A549 (cell line): ENCODE measurements around the gene FLRT3. TPM values are rescaled to one million over a fixed set of nuclear protein-coding genes. Genes with fewer than 3 reads are reported as not detected.
A peak's percentile ranks its signal among the peaks of the same experiment; 100 is the strongest.

Experiments
- ATAC-seq, 2 experiments: fragments of 200-7000 bp in 1 of 2; fragments of >200 bp in 1 of 2; cut with Nextera tagmentation in 1 of 2; cut with Tn5 transposase in 1 of 2; 3 replicates each; pipeline versions ENCODE4 v1.8.0 to v1.9.1; 2018 to 2020; ENCODE audit warnings: mild to moderate bottlenecking in 1 of 2, moderate library complexity in 1 of 2
- CTCF ChIA-PET: fragments of 300-600 bp; sonication (Branson Sonifier 250); formaldehyde crosslinking; extraction: SDS; loops from one replicate; lab custom pipeline; 2021; ENCODE audit warnings: antibody characterized with exemption, inconsistent platforms; lab: Yijun Ruan, JAX
- POLR2A ChIA-PET: fragments of 350-600 bp; formaldehyde crosslinking; extraction: SDS; loops from one replicate; lab custom pipeline; 2021; ENCODE audit warnings: antibody characterized with exemption, inconsistent platforms; lab: Yijun Ruan, JAX
- DNase-seq, 2 experiments: peaks; one replicate each; pipeline versions ENCODE4 v3.0.0 to v3.0.0-alpha.2; 2011 to 2016; ENCODE audit warnings: low read depth in 1 of 2, low spot score in 1 of 2
- FAIRE-seq: peaks from 2 replicates; lab custom pipeline; 2011; peaks lifted over from hg19 to GRCh38; lab: Jason Lieb, UNC
- H3K27ac ChIP-seq, 2 experiments: fragments of >200 bp; sonication (Bioruptor Twin); formaldehyde crosslinking; 3 replicates each; pipeline ENCODE4 v1.5.1; 2016 to 2017
- H3K4me1 ChIP-seq: fragments of >200 bp; sonication (Bioruptor Twin); formaldehyde crosslinking; 3 replicates; pipeline ENCODE4 v1.6.1; 2016
- H3K4me2 ChIP-seq: fragments of >200 bp; sonication (Bioruptor Twin); formaldehyde crosslinking; 3 replicates; pipeline ENCODE4 v1.6.1; 2016
- H3K4me3 ChIP-seq: fragments of >200 bp; sonication (Bioruptor Twin); formaldehyde crosslinking; 3 replicates; pipeline ENCODE4 v1.5.1; 2016
- H3K9me3 ChIP-seq: fragments of >200 bp; sonication (Bioruptor Twin); formaldehyde crosslinking; 3 replicates; pipeline ENCODE4 v1.6.1; 2016
- EHMT2 ChIP-seq: fragments of 200-600 bp; sonication (generic); IDR thresholded peaks from 2 replicates; pipeline ENCODE4 v1.6.1; 2016; ENCODE audit warnings: antibody characterized with exemption, low read depth, mild to moderate bottlenecking, moderate library complexity
- ESRRA ChIP-seq: fragments of 150-350 bp; IDR thresholded peaks from 2 replicates; pipeline ENCODE4 v1.6.1; 2014; ENCODE audit warnings: mild to moderate bottlenecking, low read length, borderline replicate concordance
- FOSB ChIP-seq: fragments of 250-450 bp; sonication (Bioruptor Pico); IDR thresholded peaks from 2 replicates; pipeline ENCODE4 v1.5.0; 2020; ENCODE audit warnings: mild to moderate bottlenecking, moderate library complexity
- HMGXB4 ChIP-seq: fragments of 250-450 bp; sonication (Bioruptor Pico); IDR thresholded peaks from 2 replicates; pipeline ENCODE4 v1.5.0; 2021; ENCODE audit warnings: mild to moderate bottlenecking, moderate library complexity, borderline replicate concordance
- HOXA7 ChIP-seq: fragments of 250-450 bp; sonication (Bioruptor Pico); IDR thresholded peaks from 2 replicates; pipeline ENCODE4 v1.5.0; 2020; ENCODE audit warnings: mild to moderate bottlenecking, moderate library complexity
- HOXB5 ChIP-seq: fragments of 250-450 bp; sonication (Bioruptor Pico); IDR thresholded peaks from 2 replicates; pipeline ENCODE4 v1.5.0; 2020; ENCODE audit warnings: mild to moderate bottlenecking, moderate library complexity
- KDM1A ChIP-seq: fragments of 200-600 bp; sonication (generic); IDR thresholded peaks from 2 replicates; pipeline ENCODE4 v1.6.1; 2016; ENCODE audit warnings: low read depth, mild to moderate bottlenecking
- KDM5A ChIP-seq: fragments of 200-600 bp; sonication (generic); IDR thresholded peaks from 2 replicates; pipeline ENCODE4 v1.6.1; 2016; ENCODE audit warnings: antibody characterized with exemption, mild to moderate bottlenecking
- MAZ ChIP-seq: fragments of 150-350 bp; IDR thresholded peaks from 2 replicates; pipeline ENCODE4 v1.6.1; 2014; ENCODE audit warnings: antibody characterized with exemption, low read depth, low read length, borderline replicate concordance
- RAD21 ChIP-seq, 2 experiments: fragments of >200 bp in 1 of 2; sonication (Bioruptor Twin) in 1 of 2; formaldehyde crosslinking in 1 of 2; IDR thresholded peaks in 1 of 2; conservative IDR thresholded peaks in 1 of 2; 2 replicates in 1 of 2; 3 replicates in 1 of 2; pipeline ENCODE4 v1.6.1; 2012 to 2018; ENCODE audit warnings: inconsistent platforms in 1 of 2
- RCOR1 ChIP-seq: fragments of 150-350 bp; IDR thresholded peaks from 2 replicates; pipeline ENCODE4 v1.6.1; 2014; ENCODE audit warnings: antibody characterized with exemption, low read length, low read depth
- RNF2 ChIP-seq: fragments of 200-600 bp; sonication (generic); IDR thresholded peaks from 2 replicates; pipeline ENCODE4 v1.6.1; 2016; ENCODE audit warnings: low read depth, mild to moderate bottlenecking, antibody characterized with exemption, moderate library complexity, borderline replicate concordance
- ZSCAN20 ChIP-seq: fragments of 250-450 bp; sonication (Bioruptor Pico); IDR thresholded peaks from 2 replicates; pipeline ENCODE4 v1.8.0; 2022; ENCODE audit warnings: mild to moderate bottlenecking, moderate library complexity
- WGBS: methylation state at CpG from one replicate; pipeline ENCODE4 v1.1.6; 2017; ENCODE audit errors: missing lambda C conversion rate; 5-methylcytosine and 5-hydroxymethylcytosine counted together
- polyA plus RNA-seq, 4 experiments: library from polyadenylated mRNA; depleted of rRNA in 3 of 4; stranded (reverse); fragments of >200 nt; fragmentation: RNase III in 1 of 4; extraction: RNeasy Plus Mini Kit Qiagen cat#74134 plus additional on column Dnase treatment in 1 of 4; gene quantifications; 2 replicates in 3 of 4; 3 replicates in 1 of 4; pipeline ENCODE4 v1.2.3, GENCODE V29; 2011 to 2017
- TF ChIP-seq, protein P1 (sequence below): fragments of 200-600 bp; sonication (generic); IDR thresholded peaks from 2 replicates; pipeline ENCODE4 v1.6.1; 2016; ENCODE audit warnings: antibody characterized with exemption, mild to moderate bottlenecking, moderate library complexity
- TF ChIP-seq, protein P2 (sequence below): fragments of 450-650 bp; IDR thresholded peaks from 2 replicates; pipeline ENCODE4 v1.6.1; 2014; ENCODE audit warnings: antibody characterized with exemption
- TF ChIP-seq, protein P3 (sequence below): fragments of 150-350 bp; IDR thresholded peaks from 2 replicates; pipeline ENCODE4 v1.6.1; 2014; ENCODE audit warnings: low read depth, mild to moderate bottlenecking, low read length

FLRT3 gene
- polyA plus RNA-seq, 2 of the 4 experiments (the other 2 are of a cell fraction), result 3.4 to 28.7 TPM

DNA sequence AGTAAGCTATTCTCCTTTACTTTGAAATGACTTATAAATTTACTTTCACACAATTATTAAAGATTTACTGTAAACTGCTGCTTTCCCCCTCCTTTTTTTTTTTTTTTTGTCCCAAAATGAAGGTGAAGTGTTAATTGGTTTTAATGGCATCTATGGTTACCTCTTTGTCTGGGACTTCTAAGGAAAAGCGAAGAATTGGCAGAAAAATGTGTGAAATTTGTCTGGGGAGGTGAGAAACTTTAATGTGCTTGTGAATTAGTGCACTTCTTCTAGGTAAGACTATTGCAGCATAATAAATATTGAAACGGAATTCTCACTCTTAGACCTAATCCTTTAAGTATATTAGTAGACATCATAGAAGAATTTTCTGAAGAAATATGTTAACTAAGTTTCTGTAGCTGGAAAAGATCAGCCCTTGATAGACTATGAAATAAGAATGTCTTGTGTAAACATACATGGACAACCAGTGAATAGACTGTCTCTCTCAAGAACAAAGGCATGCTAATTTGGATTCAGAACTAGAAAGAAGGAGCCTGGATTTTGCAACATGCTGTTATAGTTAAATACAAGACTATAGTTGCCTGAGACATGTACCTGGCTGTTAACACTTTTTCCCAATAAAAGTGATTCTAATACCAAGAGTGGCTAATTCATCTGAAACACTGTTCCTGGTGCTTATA, 23.9 kb downstream of the FLRT3 start (continued):
- TF ChIP-seq, protein P1, sequence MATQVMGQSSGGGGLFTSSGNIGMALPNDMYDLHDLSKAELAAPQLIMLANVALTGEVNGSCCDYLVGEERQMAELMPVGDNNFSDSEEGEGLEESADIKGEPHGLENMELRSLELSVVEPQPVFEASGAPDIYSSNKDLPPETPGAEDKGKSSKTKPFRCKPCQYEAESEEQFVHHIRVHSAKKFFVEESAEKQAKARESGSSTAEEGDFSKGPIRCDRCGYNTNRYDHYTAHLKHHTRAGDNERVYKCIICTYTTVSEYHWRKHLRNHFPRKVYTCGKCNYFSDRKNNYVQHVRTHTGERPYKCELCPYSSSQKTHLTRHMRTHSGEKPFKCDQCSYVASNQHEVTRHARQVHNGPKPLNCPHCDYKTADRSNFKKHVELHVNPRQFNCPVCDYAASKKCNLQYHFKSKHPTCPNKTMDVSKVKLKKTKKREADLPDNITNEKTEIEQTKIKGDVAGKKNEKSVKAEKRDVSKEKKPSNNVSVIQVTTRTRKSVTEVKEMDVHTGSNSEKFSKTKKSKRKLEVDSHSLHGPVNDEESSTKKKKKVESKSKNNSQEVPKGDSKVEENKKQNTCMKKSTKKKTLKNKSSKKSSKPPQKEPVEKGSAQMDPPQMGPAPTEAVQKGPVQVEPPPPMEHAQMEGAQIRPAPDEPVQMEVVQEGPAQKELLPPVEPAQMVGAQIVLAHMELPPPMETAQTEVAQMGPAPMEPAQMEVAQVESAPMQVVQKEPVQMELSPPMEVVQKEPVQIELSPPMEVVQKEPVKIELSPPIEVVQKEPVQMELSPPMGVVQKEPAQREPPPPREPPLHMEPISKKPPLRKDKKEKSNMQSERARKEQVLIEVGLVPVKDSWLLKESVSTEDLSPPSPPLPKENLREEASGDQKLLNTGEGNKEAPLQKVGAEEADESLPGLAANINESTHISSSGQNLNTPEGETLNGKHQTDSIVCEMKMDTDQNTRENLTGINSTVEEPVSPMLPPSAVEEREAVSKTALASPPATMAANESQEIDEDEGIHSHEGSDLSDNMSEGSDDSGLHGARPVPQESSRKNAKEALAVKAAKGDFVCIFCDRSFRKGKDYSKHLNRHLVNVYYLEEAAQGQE, result no peak
- TF ChIP-seq HMGXB4 (CRISPR knock-in tag) (no peak), ESRRA (no peak)
- TF ChIP-seq, all 56 proteins: peak for 0

GRCh38 chr20:14312001-14312400, 25.4 kb downstream of the FLRT3 start:
- Histone ChIP-seq H3K4me3 (no peak overlapping the region), H3K4me2 (no peak overlapping the region), H3K9me3 (no peaks in the 10 kb centered on the region), H3K27ac (no peak overlapping the region), H3K4me1 (no peaks in the 10 kb centered on the region)
- DNase-seq, result no peak
- CTCF ChIA-PET, result interaction anchor here (0.6 kb wide), 1 partner anchor 507 kb away, joined by 5 read pairs; no protein-coding TSS in a partner anchor
- no peak for FAIRE-seq
- POLR2A ChIA-PET, result no interaction called here
- ATAC-seq, result no peak
- 93% methylated on average over 2 of the region's 2 CpGs for WGBS
- TF ChIP-seq KDM5A (no peak), KDM1A (no peak), EHMT2 (no peak), ZSCAN20 (CRISPR knock-in tag) (no peak), MAZ (no peak), FOSB (CRISPR knock-in tag) (no peak), RNF2 (no peak), HOXB5 (no peak), RAD21 (conservative IDR thresholded peaks at IDR 0.05 in 1 of 2, IDR thresholded peaks at IDR 0.05 in 1 of 2) (no peak)
- TF ChIP-seq, protein P2, sequence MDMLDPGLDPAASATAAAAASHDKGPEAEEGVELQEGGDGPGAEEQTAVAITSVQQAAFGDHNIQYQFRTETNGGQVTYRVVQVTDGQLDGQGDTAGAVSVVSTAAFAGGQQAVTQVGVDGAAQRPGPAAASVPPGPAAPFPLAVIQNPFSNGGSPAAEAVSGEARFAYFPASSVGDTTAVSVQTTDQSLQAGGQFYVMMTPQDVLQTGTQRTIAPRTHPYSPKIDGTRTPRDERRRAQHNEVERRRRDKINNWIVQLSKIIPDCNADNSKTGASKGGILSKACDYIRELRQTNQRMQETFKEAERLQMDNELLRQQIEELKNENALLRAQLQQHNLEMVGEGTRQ, result no peak

DNA sequence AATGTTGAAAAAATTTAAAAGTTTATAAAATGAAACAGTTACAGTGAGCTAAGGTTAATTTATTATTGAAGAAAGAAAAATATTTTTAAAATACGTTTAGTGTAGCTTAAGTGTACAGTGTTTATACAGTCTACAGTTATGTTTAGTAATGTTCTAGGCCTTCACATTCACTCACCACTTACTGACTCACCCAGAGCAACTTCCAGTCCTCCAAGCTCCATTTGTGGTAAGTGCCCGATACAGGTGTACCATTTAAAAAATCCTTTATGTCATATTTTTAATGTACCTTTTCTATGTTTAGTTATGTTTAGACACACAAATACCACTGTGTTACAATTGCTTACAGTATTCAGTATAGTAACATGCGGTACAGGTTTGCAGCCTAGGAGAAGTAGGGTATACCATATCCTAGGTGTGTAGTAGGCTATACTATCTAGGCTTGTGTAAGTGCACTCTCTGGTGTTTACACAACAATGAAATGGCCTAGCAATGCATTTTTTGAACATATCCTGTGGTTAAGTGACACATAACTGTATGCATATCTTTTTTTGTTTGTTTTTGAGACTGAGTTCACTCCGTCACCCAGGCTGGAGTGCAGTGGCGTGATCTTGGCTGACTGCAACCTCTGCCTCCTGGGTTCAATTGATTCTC, 26.3 kb downstream of the FLRT3 start:
- WGBS, result 84% methylated on average over 5 of the region's 5 CpGs
- Histone ChIP-seq H3K27ac (no peak overlapping the region), H3K4me1 (no peaks in the 10 kb centered on the region), H3K4me3 (no peak overlapping the region), H3K9me3 (no peaks in the 10 kb centered on the region), H3K4me2 (no peak overlapping the region)
- ChIA-PET POLR2A (no interaction called here), CTCF (interaction anchor here (0.6 kb wide), 1 partner anchor 1341 kb away, joined by 5 read pairs; no protein-coding TSS in a partner anchor)
- DNase-seq (no peak), FAIRE-seq (peak; percentile 84), ATAC-seq (no peak)
- TF ChIP-seq HOXA7 (CRISPR knock-in tag), result no peak
- TF ChIP-seq RCOR1, result no peak
- TF ChIP-seq, protein P3, sequence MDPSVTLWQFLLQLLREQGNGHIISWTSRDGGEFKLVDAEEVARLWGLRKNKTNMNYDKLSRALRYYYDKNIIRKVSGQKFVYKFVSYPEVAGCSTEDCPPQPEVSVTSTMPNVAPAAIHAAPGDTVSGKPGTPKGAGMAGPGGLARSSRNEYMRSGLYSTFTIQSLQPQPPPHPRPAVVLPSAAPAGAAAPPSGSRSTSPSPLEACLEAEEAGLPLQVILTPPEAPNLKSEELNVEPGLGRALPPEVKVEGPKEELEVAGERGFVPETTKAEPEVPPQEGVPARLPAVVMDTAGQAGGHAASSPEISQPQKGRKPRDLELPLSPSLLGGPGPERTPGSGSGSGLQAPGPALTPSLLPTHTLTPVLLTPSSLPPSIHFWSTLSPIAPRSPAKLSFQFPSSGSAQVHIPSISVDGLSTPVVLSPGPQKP, result no peak
